HPDE6-E6E7 (cell line): Measurements from ENCODE around the gene HOGA1.
A peak's percentile ranks its signal among the peaks of the same experiment; 100 is the strongest.
"Not testable (repeated sequence)": the region's sequence is repeated elsewhere in the genome, so short reads cannot be mapped to it uniquely, and the experiment has no call there.

Experiments used
- DNase-seq: peaks from one replicate; pipeline ENCODE4 v3.0.0; 2011; ENCODE audit warnings: missing footprints; ENCODE audit errors: extremely low spot score

Gene HOGA1

GRCh38 chr10:97554336-97554735, 29.9 kb upstream of the HOGA1 start:
- not testable (repeated sequence) for DNase-seq

- DNase-seq = not testable (repeated sequence)
Observed at GRCh38 chr10:97555541-97555940, 28.6 kb upstream of the HOGA1 start.

GRCh38 chr10:97560731-97561381, 23.3 kb upstream of the HOGA1 start:
- DNase-seq = not testable (repeated sequence)

- not testable (repeated sequence) for DNase-seq
Observed at GRCh38 chr10:97561386-97562077, 22.7 kb upstream of the HOGA1 start.

- DNase-seq = not testable (repeated sequence)
Observed at GRCh38 chr10:97562329-97562728, 21.9 kb upstream of the HOGA1 start.

DNA sequence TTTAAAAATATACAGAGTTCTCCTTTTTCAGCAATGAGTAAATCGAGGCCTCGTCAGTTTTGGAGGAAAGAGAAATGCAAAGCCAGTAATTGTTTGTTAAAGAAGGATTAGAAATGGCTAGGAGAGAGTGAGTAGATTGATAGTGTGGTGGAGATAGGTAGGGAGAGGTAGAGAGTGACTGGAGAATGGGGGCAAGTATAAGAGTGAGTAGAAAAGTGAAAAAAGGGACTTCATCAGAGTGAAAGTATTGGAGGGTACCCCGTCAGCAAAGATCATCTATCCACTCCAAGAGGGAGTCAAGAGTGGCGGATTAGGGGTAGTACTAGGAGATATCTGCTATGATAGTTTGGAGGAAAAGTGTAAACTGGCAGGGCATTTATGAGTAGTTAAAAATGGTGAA, 20.9 kb upstream of the HOGA1 start:
- no peak for DNase-seq

GRCh38 chr10:97564776-97565175, 19.4 kb upstream of the HOGA1 start:
- no peak for DNase-seq

- no peak for DNase-seq
Observed at GRCh38 chr10:97566336-97566996, 17.7 kb upstream of the HOGA1 start.

DNA sequence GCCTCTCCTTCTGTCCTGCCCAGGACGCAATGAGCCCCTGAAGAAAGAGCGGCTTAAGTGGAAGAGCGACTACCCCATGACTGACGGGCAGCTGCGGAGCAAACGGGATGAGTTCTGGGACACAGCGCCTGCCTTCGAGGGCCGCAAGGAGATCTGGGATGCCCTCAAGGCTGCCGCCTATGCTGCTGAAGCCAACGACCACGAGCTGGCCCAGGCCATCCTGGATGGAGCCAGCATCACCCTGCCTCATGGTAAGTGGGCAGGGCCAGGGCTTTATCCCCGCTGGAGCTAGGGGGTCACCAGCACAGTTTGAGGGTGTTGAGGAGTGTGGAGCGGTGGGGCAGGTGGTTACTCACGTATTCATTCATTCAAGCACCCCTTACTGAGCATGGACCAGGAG, 16.3 kb upstream of the HOGA1 start:
- no peak for DNase-seq

DNA sequence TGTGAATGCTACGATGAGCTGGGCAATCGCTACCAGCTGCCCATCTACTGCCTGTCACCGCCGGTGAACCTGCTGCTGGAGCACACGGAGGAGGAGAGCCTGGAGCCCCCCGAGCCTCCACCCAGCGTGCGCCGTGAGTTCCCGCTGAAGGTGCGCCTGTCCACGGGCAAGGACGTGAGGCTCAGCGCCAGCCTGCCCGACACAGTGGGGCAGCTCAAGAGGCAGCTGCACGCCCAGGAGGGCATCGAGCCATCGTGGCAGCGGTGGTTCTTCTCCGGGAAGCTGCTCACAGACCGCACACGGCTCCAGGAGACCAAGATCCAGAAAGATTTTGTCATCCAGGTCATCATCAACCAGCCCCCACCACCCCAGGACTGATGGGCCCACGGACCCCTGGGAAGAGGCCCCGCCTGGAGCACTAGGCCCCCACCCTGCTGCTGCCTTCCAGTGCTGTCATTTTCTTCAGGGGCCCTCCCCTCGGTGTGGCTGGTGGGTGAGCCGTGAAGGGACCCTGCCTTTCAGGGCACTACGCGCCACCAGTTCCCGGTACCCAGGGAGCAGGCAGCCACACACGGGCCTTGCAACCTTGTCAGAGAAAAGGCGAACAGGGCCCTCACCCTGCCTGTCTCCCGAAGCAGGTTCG, 13.9 kb upstream of the HOGA1 start:
- no peak for DNase-seq

DNA sequence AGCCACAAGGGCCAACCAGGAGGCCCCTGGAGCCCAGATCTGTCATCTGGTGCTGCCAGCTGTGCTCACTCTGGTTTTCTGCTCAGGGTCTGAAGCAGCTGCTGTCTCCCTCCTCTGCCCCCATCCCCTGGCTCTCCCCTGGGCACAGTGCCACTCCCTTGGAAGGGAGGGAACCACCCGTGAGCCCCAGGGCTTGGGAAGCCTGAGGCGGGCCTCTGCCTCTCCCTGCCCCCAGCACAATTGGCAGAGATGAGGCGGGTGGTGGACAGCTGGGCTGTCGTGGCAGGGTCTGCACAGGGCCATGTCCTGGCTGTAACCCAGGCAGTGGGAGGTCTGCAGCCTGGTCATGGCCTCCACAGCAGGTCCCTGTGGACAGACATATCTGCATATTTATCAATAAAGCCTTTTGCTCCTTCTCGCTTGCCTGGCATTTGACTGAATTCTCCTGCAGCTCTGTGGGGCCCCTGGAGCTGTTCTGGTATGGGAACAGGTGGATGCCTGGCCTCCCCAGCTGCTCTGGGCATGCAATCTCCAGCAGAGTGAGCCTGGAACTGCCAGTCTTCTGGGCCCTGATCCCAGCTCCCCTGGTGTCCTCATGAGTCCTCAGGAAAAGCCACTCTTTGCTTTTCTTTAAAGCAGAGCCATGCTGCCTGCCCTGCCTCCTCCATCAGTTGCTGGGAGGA, 13.3 kb upstream of the HOGA1 start:
- no peak for DNase-seq

- DNase-seq = peak; percentile 91
Observed at GRCh38 chr10:97571622-97572021, 12.6 kb upstream of the HOGA1 start.

- peak; percentile 72 for DNase-seq
Observed at GRCh38 chr10:97572214-97572989, 11.8 kb upstream of the HOGA1 start, which contains the start of gene ANKRD2. ANKRD2 (plus strand) TSS chr10:97572779; CDS start chr10:97572789, 10 bp downstream.

DNA sequence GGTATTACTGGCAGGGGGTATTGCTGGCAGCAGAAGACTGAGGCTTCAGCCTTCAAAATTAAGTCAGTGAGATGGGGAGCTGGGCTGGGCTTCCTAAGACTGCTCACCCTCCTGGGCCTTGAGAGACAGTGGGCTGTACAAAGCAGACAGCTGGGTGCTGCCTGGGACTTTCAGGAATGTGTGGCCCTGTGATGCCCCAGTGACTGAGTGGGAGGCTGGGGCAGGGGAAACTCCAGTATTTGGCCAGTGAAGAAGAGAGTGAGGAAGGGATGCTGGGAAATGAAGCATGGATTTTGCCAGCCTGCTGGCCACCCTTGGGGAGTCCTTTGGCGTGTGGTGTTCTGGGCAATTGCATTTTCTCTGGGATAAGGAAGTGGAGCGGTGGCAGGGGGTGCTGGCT, 11.2 kb upstream of the HOGA1 start:
- DNase-seq = no peak

DNA sequence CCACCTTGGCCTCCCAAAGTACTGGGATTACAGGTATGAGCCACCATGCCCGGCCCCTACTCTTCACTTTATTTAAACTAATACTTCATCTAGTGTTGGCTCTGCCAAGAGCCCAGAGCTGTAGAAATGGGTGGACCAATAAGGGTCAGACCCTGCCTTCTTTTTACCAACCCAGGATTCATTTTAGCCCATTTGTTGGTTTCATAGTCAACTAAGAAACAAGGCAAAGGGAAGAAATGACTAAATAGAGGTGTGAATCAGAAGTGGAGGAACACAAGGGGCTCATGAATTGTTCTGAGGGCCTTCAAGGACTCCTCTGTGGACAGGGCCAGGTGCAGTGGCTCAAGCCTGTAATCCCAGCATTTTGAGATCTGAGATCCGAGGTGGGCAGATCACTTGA, 10.5 kb upstream of the HOGA1 start:
- DNase-seq = no peak

GRCh38 chr10:97574374-97575126, 9.6 kb upstream of the HOGA1 start:
- DNase-seq = peak; percentile 93

DNA sequence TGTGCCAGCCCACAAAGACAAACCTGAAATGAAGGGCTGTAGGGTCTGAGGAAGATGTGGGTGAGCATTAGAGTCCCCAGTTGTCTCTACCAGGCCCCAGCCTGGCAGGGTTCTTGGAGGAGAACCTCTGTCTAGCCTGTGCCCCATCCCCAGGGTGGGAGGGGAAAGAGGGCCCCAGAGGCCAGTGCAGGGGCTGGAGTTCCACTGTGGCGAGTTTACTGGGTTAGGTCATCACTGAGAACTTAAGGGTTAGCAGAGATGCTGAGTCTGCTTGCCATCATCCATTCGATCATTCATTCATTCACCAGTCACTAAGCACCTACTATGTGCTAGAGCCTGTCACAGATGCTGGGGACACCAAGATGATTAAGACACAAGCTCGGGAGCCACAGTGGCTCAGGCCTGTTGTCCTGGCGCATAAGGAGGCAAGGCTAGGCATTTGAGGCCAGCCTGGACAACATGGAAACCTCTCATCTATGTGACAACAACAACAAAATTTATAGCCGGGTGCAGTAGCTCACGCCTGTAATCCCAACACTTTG, 9.0 kb upstream of the HOGA1 start:
- no peak for DNase-seq

GRCh38 chr10:97576487-97576886, 7.7 kb upstream of the HOGA1 start:
- DNase-seq = not testable (repeated sequence)

GRCh38 chr10:97577701-97578100, 6.5 kb upstream of the HOGA1 start:
- no peak for DNase-seq
